Fibroblast of mammary gland (primary cell): ENCODE measurements around the gene HPSE2.

Source experiments
- DNase-seq: peaks from one replicate; pipeline ENCODE4 v3.0.0-alpha.2; 2010; ENCODE audit warnings: low read depth
- H3K4me3 ChIP-seq: 2 replicates; pipeline ENCODE4 v1.5.1; 2011; ENCODE audit warnings: low read depth, mild to moderate bottlenecking, low read length, moderate library complexity; ENCODE audit not compliant: control insufficient read depth
- TF ChIP-seq, protein P1 (sequence below): conservative IDR thresholded peaks from 2 replicates; pipeline ENCODE4 v1.5.1; 2011; ENCODE audit warnings: low read depth, low read length, inconsistent platforms; ENCODE audit not compliant: control insufficient read depth, insufficient read depth

Gene HPSE2

DNA sequence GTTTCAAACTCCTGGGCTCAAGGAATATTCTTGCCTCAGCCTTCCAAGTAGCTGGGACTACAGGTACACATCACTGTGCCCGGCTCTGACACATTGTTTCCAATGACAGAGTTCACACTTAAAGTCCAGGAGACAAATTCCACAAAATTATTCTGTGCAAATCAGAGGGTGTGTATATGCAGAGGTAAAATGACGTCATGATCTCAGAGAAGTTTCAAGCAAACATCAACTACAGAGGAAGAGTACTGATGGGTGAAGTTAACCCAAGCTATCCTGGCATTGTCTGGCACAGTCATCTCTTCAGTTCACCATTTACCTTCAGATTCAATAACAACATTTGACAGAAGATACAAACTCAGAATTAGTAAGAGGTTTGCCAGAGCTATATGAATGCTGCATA lies 388.9 kb downstream of the HPSE2 start:
- no peak overlapping the region for H3K4me3 ChIP-seq
- DNase-seq = no peak
- TF ChIP-seq, protein P1, sequence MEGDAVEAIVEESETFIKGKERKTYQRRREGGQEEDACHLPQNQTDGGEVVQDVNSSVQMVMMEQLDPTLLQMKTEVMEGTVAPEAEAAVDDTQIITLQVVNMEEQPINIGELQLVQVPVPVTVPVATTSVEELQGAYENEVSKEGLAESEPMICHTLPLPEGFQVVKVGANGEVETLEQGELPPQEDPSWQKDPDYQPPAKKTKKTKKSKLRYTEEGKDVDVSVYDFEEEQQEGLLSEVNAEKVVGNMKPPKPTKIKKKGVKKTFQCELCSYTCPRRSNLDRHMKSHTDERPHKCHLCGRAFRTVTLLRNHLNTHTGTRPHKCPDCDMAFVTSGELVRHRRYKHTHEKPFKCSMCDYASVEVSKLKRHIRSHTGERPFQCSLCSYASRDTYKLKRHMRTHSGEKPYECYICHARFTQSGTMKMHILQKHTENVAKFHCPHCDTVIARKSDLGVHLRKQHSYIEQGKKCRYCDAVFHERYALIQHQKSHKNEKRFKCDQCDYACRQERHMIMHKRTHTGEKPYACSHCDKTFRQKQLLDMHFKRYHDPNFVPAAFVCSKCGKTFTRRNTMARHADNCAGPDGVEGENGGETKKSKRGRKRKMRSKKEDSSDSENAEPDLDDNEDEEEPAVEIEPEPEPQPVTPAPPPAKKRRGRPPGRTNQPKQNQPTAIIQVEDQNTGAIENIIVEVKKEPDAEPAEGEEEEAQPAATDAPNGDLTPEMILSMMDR = no peak

DNA sequence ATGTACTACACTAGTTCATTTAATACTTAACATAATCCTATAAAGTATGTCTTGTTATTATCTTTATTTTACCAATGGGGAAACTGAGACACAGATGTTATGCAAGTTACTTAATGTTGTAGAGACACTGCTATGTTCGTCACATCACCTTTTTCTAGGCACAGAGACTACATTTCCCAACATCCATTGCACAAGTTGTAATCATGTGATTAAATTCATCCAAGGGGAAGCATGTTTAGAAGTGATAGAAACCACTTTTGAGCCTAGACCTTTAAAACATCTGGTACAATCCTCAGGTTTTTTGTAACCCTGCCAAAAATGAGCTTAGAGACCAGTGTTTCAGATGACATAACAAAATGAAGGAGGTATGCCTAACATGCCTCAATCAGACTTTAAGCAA lies 402.1 kb downstream of the HPSE2 start:
- no peak for DNase-seq
- no peak overlapping the region for H3K4me3 ChIP-seq
- TF ChIP-seq, protein P1 = no peak

DNA sequence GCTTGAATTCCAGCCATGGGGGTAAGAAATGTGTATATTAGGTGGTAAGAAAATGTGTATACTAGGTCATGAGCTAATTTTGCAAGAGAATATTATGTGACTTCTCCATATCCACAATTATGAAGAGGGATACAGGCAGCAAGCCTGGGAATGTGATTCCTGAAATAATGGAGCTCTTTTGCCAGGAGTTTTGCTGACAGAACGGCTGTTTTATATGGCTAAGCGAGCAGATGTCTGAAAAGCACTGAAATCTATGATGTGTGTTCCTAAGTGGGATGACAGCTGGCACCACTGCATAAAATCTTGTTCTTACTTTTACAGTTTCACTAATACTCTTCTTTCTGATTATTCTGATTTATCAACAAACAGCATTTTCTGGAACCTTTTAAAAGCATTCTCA lies 402.9 kb downstream of the HPSE2 start:
- TF ChIP-seq, protein P1 = no peak
- H3K4me3 ChIP-seq = no peak overlapping the region
- no peak for DNase-seq

DNA sequence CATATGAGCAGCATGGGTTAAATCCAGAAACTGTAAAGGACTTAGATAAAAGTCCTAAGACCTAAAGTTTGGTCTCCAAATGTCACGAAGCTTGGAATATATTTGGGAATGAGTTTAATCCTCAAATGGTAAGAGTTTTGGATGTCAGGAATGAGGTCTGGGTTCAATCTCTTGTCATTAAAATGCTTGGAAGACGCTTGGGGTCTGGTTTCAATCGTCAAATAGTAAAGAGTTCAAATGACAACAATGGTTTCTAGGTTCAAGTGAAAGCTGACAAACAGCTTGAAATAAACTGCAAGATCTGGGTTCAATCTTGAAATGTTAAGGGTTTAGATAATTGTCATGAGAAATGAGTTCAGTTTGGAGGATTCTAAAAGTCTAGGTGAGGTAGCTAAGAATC lies 403.5 kb downstream of the HPSE2 start:
- H3K4me3 ChIP-seq = no peak overlapping the region
- TF ChIP-seq, protein P1 = no peak
- no peak for DNase-seq

DNA sequence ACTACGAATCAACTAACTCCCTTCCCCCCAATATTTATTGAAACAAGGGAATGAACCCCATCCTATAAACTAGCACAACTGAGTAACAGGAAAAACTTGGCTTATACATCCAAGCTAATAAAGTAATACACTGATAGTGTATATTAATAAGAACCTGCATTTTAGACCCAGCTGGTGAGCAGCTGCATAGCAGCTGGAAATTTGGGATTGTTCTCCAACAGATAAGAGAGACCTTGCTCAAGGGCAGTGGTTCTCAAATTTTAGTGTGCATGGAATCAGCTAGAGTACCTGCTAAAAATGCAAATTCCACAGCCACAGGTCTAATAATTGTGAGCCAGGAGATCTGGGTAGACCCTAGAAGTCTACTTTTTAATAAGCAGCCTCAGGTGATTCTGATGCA lies 404.3 kb downstream of the HPSE2 start:
- DNase-seq = no peak
- no peak overlapping the region for H3K4me3 ChIP-seq

DNA sequence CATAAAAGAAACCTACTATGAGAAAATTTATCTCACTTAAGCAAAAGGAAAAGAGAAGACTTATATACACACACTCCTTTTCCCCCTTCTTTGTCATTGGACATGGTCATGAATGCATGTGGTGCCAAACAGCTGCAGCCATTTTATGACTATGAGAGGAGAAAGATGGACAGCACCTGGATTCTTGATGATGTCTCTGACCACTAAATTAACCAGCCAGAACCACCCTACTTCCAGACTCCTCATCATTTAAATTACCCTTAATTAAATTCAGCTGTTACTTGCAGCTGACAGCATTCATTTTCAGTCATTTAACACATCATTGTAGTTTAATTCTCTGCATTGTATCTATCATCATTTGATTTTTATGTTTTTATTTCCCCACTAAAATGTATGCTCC lies 409.9 kb downstream of the HPSE2 start:
- no peak for DNase-seq
- no peak overlapping the region for H3K4me3 ChIP-seq
- TF ChIP-seq, protein P1 = no peak

More for the DNA sequence above, 404.3 kb downstream of the HPSE2 start:
- TF ChIP-seq, protein P1 = no peak

DNA sequence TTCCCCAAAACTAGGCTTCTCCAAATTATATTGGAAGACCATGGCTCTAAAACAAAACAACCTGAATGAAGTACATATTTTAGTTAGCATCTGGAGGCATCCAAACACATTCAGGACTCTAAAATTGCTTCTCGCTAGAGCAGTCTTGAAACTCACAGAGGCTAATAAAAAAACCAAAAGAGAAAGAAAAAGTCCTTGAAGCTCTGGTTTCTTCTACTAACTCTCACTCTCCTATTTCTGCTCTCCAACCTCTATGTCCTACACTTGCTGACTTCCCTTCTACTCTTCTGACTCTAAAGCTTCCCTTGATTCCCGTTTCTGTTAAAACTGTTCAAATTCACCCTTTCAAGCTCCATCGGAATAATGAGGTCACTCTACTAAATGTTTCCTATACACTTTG lies 418.3 kb downstream of the HPSE2 start:
- no peak overlapping the region for H3K4me3 ChIP-seq
- TF ChIP-seq, protein P1 = no peak
- DNase-seq = no peak
